Thoracic aorta (tissue), 2 donors: ENCODE measurements around the gene GIPC1. TPM values are rescaled to one million over a fixed set of nuclear protein-coding genes. Genes with fewer than 3 reads are reported as not detected.

Experiments
- ATAC-seq: fragments of 150-250 bp; one replicate; pipeline ENCODE4 v1.8.0; 2017; ENCODE audit warnings: low read depth; ENCODE audit not compliant: insufficient number of reproducible peaks, low FRiP score
- DNase-seq: peaks from one replicate; pipeline ENCODE4 v3.0.0-alpha.2; 2020; ENCODE audit warnings: low spot score
- H3K27ac ChIP-seq, 2 donors: fragments of 200-600 bp; sonication (generic); 1 replicate in 1 of 2; 2 replicates in 1 of 2; pipeline ENCODE4 v1.5.1; 2016; ENCODE audit warnings: mild to moderate bottlenecking in 2 of 2, moderate library complexity in 2 of 2
- H3K27me3 ChIP-seq: fragments of 200-600 bp; sonication (generic); replicated peaks from 2 replicates; pipeline ENCODE4 v1.6.0; 2016; ENCODE audit warnings: mild to moderate bottlenecking; ENCODE audit not compliant: insufficient read depth
- H3K36me3 ChIP-seq: fragments of 200-600 bp; sonication (generic); one replicate; pipeline ENCODE4 v1.5.1; 2016
- H3K4me1 ChIP-seq, 2 donors: fragments of 200-600 bp; sonication (generic); 1 replicate in 1 of 2; 2 replicates in 1 of 2; pipeline versions ENCODE4 v1.5.1 to v1.6.0; 2016; ENCODE audit warnings: low read depth in 2 of 2, mild to moderate bottlenecking in 1 of 2; ENCODE audit not compliant: control insufficient read depth in 1 of 2
- H3K4me3 ChIP-seq: fragments of 200-600 bp; sonication (generic); 2 replicates; pipeline ENCODE4 v1.5.1; 2016; ENCODE audit warnings: mild to moderate bottlenecking
- H3K9me3 ChIP-seq: fragments of 200-600 bp; sonication (generic); 2 replicates; pipeline ENCODE4 v1.5.1; 2016
- CTCF ChIP-seq: fragments of 200-600 bp; sonication (generic); IDR thresholded peaks from one replicate; pipeline ENCODE4 v1.5.1; 2019; ENCODE audit warnings: antibody characterized with exemption
- total RNA-seq, 2 donors: library from RNA; depleted of rRNA; stranded (reverse); fragments of >200 nt; gene quantifications; one replicate each; pipeline versions ENCODE4 v1.1.0 to v1.2.3, GENCODE V29; 2016

Gene GIPC1
- total RNA-seq, 2 donors from 2014 or later: 56.4 to 77.8 TPM

- H3K27me3 ChIP-seq: no peaks in the 10 kb centered on the region
- peaks cover 15 to 31% of the 10 kb centered on the region in 2 donors for H3K4me1 ChIP-seq
- H3K36me3 ChIP-seq: no peaks in the 10 kb centered on the region
- no peak for DNase-seq
- ATAC-seq: no peak
- H3K4me3 ChIP-seq: peak overlapping the region; percentile 94
- no peaks in the 10 kb centered on the region for H3K9me3 ChIP-seq
- peak overlapping the region; percentile 14 to 47 for H3K27ac ChIP-seq
- no peak for TF ChIP-seq CTCF
Observed at GRCh38 chr19:14496834-14497227, 904 bp upstream of the GIPC1 start.

DNA sequence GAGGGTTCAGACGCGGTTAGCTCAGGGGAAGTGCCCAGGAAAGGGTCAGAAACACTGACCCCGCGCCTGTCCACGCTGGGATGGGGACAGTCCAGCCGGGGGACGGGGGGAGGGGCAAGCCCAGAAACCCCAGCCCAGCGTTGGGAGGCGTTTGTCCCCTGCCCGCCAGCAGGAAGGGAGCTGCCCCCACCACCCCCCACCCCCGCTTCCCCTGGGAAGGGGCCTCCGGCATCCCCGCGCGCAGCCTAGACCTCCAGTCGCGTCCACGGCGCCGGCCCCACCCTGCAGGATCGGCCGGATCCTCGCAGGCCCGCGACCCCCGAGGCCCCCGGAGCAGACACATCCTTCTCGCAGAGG is 277 bp downstream of the GIPC1 start:
- no peaks in the 10 kb centered on the region for H3K27me3 ChIP-seq
- no peaks in the 10 kb centered on the region for H3K36me3 ChIP-seq
- peak overlapping the region; percentile 94 for H3K4me3 ChIP-seq
- DNase-seq (no peak), ATAC-seq (peak; percentile 18)
- no peaks in the 10 kb centered on the region for H3K9me3 ChIP-seq
- peaks cover 15 to 31% of the 10 kb centered on the region in 2 donors for H3K4me1 ChIP-seq
- TF ChIP-seq CTCF: no peak
- H3K27ac ChIP-seq: peak overlapping the region; percentile 27 to 50

- Histone ChIP-seq H3K36me3 (peaks cover 4% of the 10 kb centered on the region), H3K27ac (peak overlapping the region; percentile 27 to 50), H3K4me1 (peaks cover 15 to 31% of the 10 kb centered on the region in 2 donors), H3K4me3 (peak overlapping the region; percentile 94), H3K9me3 (no peaks in the 10 kb centered on the region), H3K27me3 (no peaks in the 10 kb centered on the region)
- DNase-seq (no peak), ATAC-seq (no peak)
- TF ChIP-seq CTCF: no peak
Observed at GRCh38 chr19:14494910-14495671, 836 bp downstream of the GIPC1 start.

DNA sequence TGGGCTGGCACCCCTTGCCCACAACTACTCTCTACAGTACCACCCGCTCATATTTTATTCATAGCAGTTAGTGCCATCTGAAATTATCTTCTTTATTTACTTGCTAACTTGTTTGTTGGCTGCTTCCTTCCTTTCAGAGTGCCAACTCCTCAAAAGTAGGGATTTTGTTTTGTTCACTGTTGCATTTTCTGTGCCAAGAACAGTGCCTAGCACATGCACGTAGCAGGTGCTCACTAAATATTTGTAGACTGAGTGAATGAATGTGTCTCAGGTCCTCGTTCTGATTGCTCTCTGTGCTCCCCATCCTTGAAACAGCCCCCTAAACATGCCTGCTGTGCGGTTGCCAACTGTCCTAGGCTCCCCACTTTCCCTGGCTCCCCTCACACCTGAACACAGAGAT is 1.5 kb downstream of the GIPC1 start:
- no peak for DNase-seq
- no peak for ATAC-seq
- TF ChIP-seq CTCF: no peak
- Histone ChIP-seq H3K4me1 (peaks cover 15 to 31% of the 10 kb centered on the region in 2 donors), H3K27ac (no peak overlapping the region), H3K4me3 (peak overlapping the region; percentile 94), H3K9me3 (no peaks in the 10 kb centered on the region), H3K27me3 (no peaks in the 10 kb centered on the region), H3K36me3 (peaks cover 8% of the 10 kb centered on the region)

DNA sequence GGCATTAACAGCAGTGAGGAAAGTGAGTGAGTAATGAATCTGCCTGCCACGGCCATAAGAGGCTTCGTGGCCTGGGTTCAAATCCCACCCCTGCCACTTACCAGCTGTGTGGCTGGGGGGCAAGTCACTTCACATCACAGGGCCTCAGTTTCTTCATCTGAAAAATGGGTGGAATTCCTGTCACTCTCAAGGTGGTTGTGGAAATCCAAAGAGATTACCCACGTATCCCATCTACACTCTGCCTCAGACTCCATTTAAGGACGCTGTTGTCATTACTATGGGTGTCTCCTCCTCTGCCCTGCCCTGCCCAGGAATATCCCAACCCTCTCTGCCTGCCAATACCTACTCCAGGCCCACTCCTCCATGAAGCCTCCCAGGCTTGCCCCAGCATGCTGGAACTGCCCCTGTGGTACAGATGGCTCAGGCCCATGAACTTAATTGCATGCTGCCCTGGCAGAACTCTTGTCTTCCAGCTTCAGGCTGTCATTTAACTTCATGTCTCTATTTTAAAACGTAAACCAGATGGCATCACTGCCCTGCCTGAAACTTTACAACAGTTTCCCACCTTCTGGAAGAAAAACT is 3.1 kb downstream of the GIPC1 start:
- TF ChIP-seq CTCF: no peak
- Histone ChIP-seq H3K4me3 (no peak overlapping the region), H3K36me3 (peaks cover 19% of the 10 kb centered on the region), H3K27me3 (no peaks in the 10 kb centered on the region), H3K9me3 (no peaks in the 10 kb centered on the region), H3K4me1 (peaks cover 15 to 30% of the 10 kb centered on the region in 2 donors), H3K27ac (no peak overlapping the region)
- DNase-seq: no peak
- ATAC-seq: no peak
